HepG2 (cell line): ENCODE data around the gene KCNA1.

ENCODE experiments used
- TP53 ChIP-seq: sonication (generic); formaldehyde crosslinking; conservative IDR thresholded peaks from 2 replicates; pipeline ENCODE4 v1.4.0; 2020; ENCODE audit warnings: missing genetic modification reagents
- YY1 ChIP-seq: IDR thresholded peaks from 2 replicates; pipeline ENCODE4 v1.6.1; 2011; ENCODE audit warnings: low read length, low read depth, moderate library complexity, mild to moderate bottlenecking; ENCODE audit not compliant: insufficient read depth, insufficient replicate concordance
- ZNF232 ChIP-seq: sonication (generic); formaldehyde crosslinking; IDR thresholded peaks from 2 replicates; pipeline ENCODE4 v1.4.0; 2020; ENCODE audit warnings: missing genetic modification reagents, borderline replicate concordance
- TF ChIP-seq, protein P1 (sequence below): sonication (generic); formaldehyde crosslinking; conservative IDR thresholded peaks from 2 replicates; pipeline ENCODE4 v1.4.0; 2020; ENCODE audit warnings: missing genetic modification reagents
- TF ChIP-seq, protein P2 (sequence below): IDR thresholded peaks from 2 replicates; pipeline ENCODE4 v1.6.1; 2016; ENCODE audit warnings: low read depth
- TF ChIP-seq, protein P3 (sequence below): sonication (generic); formaldehyde crosslinking; IDR thresholded peaks from 2 replicates; pipeline ENCODE4 v1.4.0; 2020; ENCODE audit warnings: missing genetic modification reagents
- TF ChIP-seq, protein P4 (sequence below): sonication (generic); formaldehyde crosslinking; IDR thresholded peaks from 2 replicates; pipeline ENCODE4 v1.9.0; 2021; ENCODE audit warnings: missing genetic modification reagents, borderline replicate concordance

GRCh38 chr12:4866299-4866698 is 43.4 kb upstream of the KCNA1 start:
- TF ChIP-seq, protein P1, sequence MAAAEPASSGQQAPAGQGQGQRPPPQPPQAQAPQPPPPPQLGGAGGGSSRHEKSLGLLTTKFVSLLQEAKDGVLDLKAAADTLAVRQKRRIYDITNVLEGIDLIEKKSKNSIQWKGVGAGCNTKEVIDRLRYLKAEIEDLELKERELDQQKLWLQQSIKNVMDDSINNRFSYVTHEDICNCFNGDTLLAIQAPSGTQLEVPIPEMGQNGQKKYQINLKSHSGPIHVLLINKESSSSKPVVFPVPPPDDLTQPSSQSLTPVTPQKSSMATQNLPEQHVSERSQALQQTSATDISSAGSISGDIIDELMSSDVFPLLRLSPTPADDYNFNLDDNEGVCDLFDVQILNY, result no peak
- TF ChIP-seq ZNF232 (CRISPR knock-in tag) (no peak), YY1 (no peak), TP53 (CRISPR knock-in tag) (no peak)
- TF ChIP-seq, protein P2, sequence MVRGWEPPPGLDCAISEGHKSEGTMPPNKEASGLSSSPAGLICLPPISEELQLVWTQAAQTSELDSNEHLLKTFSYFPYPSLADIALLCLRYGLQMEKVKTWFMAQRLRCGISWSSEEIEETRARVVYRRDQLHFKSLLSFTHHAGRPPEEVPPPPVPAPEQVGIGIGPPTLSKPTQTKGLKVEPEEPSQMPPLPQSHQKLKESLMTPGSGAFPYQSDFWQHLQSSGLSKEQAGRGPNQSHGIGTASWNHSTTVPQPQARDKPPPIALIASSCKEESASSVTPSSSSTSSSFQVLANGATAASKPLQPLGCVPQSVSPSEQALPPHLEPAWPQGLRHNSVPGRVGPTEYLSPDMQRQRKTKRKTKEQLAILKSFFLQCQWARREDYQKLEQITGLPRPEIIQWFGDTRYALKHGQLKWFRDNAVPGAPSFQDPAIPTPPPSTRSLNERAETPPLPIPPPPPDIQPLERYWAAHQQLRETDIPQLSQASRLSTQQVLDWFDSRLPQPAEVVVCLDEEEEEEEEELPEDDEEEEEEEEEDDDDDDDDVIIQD (CRISPR knock-in tag), result no peak
- TF ChIP-seq, protein P3, sequence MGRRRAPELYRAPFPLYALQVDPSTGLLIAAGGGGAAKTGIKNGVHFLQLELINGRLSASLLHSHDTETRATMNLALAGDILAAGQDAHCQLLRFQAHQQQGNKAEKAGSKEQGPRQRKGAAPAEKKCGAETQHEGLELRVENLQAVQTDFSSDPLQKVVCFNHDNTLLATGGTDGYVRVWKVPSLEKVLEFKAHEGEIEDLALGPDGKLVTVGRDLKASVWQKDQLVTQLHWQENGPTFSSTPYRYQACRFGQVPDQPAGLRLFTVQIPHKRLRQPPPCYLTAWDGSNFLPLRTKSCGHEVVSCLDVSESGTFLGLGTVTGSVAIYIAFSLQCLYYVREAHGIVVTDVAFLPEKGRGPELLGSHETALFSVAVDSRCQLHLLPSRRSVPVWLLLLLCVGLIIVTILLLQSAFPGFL (CRISPR knock-in tag), result no peak
- TF ChIP-seq, protein P4, sequence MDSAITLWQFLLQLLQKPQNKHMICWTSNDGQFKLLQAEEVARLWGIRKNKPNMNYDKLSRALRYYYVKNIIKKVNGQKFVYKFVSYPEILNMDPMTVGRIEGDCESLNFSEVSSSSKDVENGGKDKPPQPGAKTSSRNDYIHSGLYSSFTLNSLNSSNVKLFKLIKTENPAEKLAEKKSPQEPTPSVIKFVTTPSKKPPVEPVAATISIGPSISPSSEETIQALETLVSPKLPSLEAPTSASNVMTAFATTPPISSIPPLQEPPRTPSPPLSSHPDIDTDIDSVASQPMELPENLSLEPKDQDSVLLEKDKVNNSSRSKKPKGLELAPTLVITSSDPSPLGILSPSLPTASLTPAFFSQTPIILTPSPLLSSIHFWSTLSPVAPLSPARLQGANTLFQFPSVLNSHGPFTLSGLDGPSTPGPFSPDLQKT, result no peak
